HepG2 (cell line): Measurements from ENCODE around the gene NAB2. TPM values are rescaled to one million over a fixed set of nuclear protein-coding genes. Genes with fewer than 3 reads are reported as not detected.

Experiments used
- FOSL2 ChIP-seq: sonication (generic); formaldehyde crosslinking; IDR thresholded peaks from 2 replicates; pipeline ENCODE4 v1.4.0; 2020; ENCODE audit warnings: missing genetic modification reagents
- FOXC1 ChIP-seq: sonication (generic); formaldehyde crosslinking; IDR thresholded peaks from 2 replicates; pipeline ENCODE4 v1.8.0; 2022; ENCODE audit warnings: mild to moderate bottlenecking, missing genetic modification reagents, borderline replicate concordance
- FOXK1 ChIP-seq: sonication (generic); formaldehyde crosslinking; IDR thresholded peaks from 2 replicates; pipeline ENCODE4 v1.4.0; 2020; ENCODE audit warnings: low read depth, missing genetic modification reagents, borderline replicate concordance
- HDAC1 ChIP-seq: sonication (generic); formaldehyde crosslinking; IDR thresholded peaks from 2 replicates; pipeline ENCODE4 v1.5.1; 2020; ENCODE audit warnings: mild to moderate bottlenecking, missing genetic modification reagents
- KDM2A ChIP-seq: sonication (generic); formaldehyde crosslinking; IDR thresholded peaks from 2 replicates; pipeline ENCODE4 v1.4.0; 2020; ENCODE audit warnings: low read depth, missing genetic modification reagents, borderline replicate concordance
- MEIS2 ChIP-seq: sonication (generic); formaldehyde crosslinking; IDR thresholded peaks from 2 replicates; pipeline ENCODE4 v1.9.0; 2021; ENCODE audit warnings: mild to moderate bottlenecking, missing genetic modification reagents
- REPIN1 ChIP-seq: sonication (generic); formaldehyde crosslinking; IDR thresholded peaks from 2 replicates; pipeline ENCODE4 v1.8.0; 2022; ENCODE audit warnings: missing genetic modification reagents, low read depth, mild to moderate bottlenecking, borderline replicate concordance
- RFX3 ChIP-seq: IDR thresholded peaks from 2 replicates; pipeline ENCODE4 v1.6.1; 2016; ENCODE audit warnings: missing biosample characterization, missing genetic modification reagents
- SALL1 ChIP-seq: sonication (generic); formaldehyde crosslinking; IDR thresholded peaks from 2 replicates; pipeline ENCODE4 v1.8.0; 2022; ENCODE audit warnings: mild to moderate bottlenecking, missing genetic modification reagents
- SAP130 ChIP-seq: IDR thresholded peaks from 2 replicates; pipeline ENCODE4 v1.6.1; 2016; ENCODE audit warnings: low read depth
- SIX1 ChIP-seq: sonication (generic); formaldehyde crosslinking; IDR thresholded peaks from 2 replicates; pipeline ENCODE4 v1.4.0; 2020; ENCODE audit warnings: missing genetic modification reagents, borderline replicate concordance
- TCF7 ChIP-seq: sonication (generic); IDR thresholded peaks from 2 replicates; pipeline ENCODE4 v1.6.1; 2016; ENCODE audit warnings: antibody characterized with exemption, low read depth
- ZBTB25 ChIP-seq: IDR thresholded peaks from 2 replicates; pipeline ENCODE4 v1.6.1; 2018; ENCODE audit warnings: missing genetic modification reagents
- ZMYM3 ChIP-seq: sonication (generic); formaldehyde crosslinking; IDR thresholded peaks from 2 replicates; pipeline ENCODE4 v1.5.1; 2020; ENCODE audit warnings: mild to moderate bottlenecking, missing genetic modification reagents
- ZNF333 ChIP-seq: sonication (generic); formaldehyde crosslinking; IDR thresholded peaks from 2 replicates; pipeline ENCODE4 v1.4.0; 2020; ENCODE audit warnings: mild to moderate bottlenecking, missing genetic modification reagents, borderline replicate concordance
- ZNF614 ChIP-seq: IDR thresholded peaks from 2 replicates; pipeline ENCODE4 v1.6.1; 2018; ENCODE audit warnings: missing biosample characterization, missing genetic modification reagents, inconsistent platforms, borderline replicate concordance
- ZNF652 ChIP-seq: IDR thresholded peaks from 2 replicates; pipeline ENCODE4 v1.6.1; 2016; ENCODE audit warnings: low read depth, borderline replicate concordance
- ZNF710 ChIP-seq: sonication (generic); formaldehyde crosslinking; IDR thresholded peaks from 2 replicates; pipeline ENCODE4 v1.5.0; 2020; ENCODE audit warnings: mild to moderate bottlenecking, missing genetic modification reagents, borderline replicate concordance
- ZNF781 ChIP-seq: sonication (generic); formaldehyde crosslinking; IDR thresholded peaks from 2 replicates; pipeline ENCODE4 v1.5.1; 2020; ENCODE audit warnings: borderline replicate concordance, mild to moderate bottlenecking, missing genetic modification reagents; ENCODE audit errors: not compliant biosample characterization
- polyA plus RNA-seq, 8 experiments: library from polyadenylated mRNA; depleted of rRNA in 3 of 8; stranded (reverse) in 7 of 8; unstranded in 1 of 8; fragments of >200 nt; fragmentation: Illumina TruSeq in 4 of 8; extraction: Trizol in 4 of 8; gene quantifications; 2 replicates each; pipeline versions ENCODE4 v1.2.1 to v1.2.3, GENCODE V29; 2011 to 2016; ENCODE audit warnings: low read depth in 4 of 8, missing spikeins in 1 of 8, mixed read lengths in 1 of 8; ENCODE audit not compliant: insufficient read depth in 1 of 8
- total RNA-seq, 5 experiments: library from RNA; depleted of rRNA; stranded (reverse); fragments of >200 nt; fragmentation: Illumina TruSeq; extraction: Trizol; gene quantifications; 2 replicates each; pipeline ENCODE4 v1.2.3, GENCODE V29; 2016; ENCODE audit warnings: low read depth in 1 of 5
- TF ChIP-seq, protein P1 (sequence below): sonication (generic); formaldehyde crosslinking; IDR thresholded peaks from 2 replicates; pipeline ENCODE4 v1.9.0; 2022; ENCODE audit warnings: missing genetic modification reagents, mild to moderate bottlenecking, borderline replicate concordance
- TF ChIP-seq, protein P2 (sequence below): sonication (generic); formaldehyde crosslinking; IDR thresholded peaks from 2 replicates; pipeline ENCODE4 v1.8.1; 2022; ENCODE audit warnings: mild to moderate bottlenecking, missing genetic modification reagents
- TF ChIP-seq, protein P3 (sequence below): sonication (generic); formaldehyde crosslinking; IDR thresholded peaks from 2 replicates; pipeline ENCODE4 v1.5.0; 2020; ENCODE audit warnings: mild to moderate bottlenecking, missing genetic modification reagents

The NAB2 gene
- total and polyA plus RNA-seq, 2 of the 13 experiments (the other 11 are each of a cell fraction or from before 2014, with no cell fraction given): 11.7 to 12.9 TPM

DNA sequence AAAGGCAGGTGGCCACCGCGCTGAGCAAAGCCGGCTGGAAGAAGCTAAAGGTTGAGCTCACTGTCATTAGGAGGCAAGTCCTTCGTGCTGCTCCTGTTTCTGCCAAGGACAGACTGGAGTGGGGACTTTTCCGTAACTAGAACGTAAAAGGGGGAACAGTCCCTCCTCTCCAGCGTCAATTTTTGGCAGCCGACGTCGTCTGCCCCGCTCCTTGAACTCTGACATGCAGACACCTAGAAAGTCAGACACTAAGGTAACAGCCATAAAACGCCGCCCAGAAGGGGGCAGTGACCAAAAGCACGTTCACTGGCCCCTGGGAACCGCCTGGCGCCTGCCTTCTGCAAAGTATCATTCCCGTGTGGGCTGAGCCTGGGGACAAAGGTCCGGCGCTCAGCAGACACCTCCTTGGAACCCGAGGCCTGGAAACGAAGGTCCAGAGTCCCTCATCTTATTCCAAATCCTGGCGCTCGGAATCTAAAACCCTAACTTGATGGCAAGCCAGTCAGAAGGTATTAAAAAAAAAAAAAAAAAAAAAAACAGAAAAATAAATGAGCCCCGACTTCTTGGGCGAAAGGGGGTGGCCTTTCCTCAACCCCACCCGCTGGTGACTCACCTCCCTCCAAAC is 38.3 kb downstream of the NAB2 start (continued):
- no peak for TF ChIP-seq ZNF333 (CRISPR knock-in tag)
- no peak for TF ChIP-seq ZNF652 (CRISPR knock-in tag)
- peak; percentile 35; the same call in 1 of the 2 replicates for TF ChIP-seq KDM2A
- peak; percentile 74; the same call in 1 of the 2 replicates for TF ChIP-seq FOSL2 (CRISPR knock-in tag)
- peak; percentile 55; the same call in 1 of the 2 replicates for TF ChIP-seq MEIS2 (CRISPR knock-in tag)
- TF ChIP-seq HDAC1 (CRISPR knock-in tag): peak; percentile 61; the same call in 1 of the 2 replicates
- peak; percentile 36; the same call in 1 of the 2 replicates for TF ChIP-seq TCF7
- TF ChIP-seq, protein P1, sequence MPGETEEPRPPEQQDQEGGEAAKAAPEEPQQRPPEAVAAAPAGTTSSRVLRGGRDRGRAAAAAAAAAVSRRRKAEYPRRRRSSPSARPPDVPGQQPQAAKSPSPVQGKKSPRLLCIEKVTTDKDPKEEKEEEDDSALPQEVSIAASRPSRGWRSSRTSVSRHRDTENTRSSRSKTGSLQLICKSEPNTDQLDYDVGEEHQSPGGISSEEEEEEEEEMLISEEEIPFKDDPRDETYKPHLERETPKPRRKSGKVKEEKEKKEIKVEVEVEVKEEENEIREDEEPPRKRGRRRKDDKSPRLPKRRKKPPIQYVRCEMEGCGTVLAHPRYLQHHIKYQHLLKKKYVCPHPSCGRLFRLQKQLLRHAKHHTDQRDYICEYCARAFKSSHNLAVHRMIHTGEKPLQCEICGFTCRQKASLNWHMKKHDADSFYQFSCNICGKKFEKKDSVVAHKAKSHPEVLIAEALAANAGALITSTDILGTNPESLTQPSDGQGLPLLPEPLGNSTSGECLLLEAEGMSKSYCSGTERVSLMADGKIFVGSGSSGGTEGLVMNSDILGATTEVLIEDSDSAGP: no peak; the same call in 1 of the 2 replicates
- peak; percentile 34 for TF ChIP-seq ZNF781 (CRISPR knock-in tag)
- no peak for TF ChIP-seq RFX3
- 0 out of 2 replicates have a peak, but pooled peaks have one; percentile 21 for TF ChIP-seq REPIN1 (CRISPR knock-in tag)
- TF ChIP-seq, protein P2, sequence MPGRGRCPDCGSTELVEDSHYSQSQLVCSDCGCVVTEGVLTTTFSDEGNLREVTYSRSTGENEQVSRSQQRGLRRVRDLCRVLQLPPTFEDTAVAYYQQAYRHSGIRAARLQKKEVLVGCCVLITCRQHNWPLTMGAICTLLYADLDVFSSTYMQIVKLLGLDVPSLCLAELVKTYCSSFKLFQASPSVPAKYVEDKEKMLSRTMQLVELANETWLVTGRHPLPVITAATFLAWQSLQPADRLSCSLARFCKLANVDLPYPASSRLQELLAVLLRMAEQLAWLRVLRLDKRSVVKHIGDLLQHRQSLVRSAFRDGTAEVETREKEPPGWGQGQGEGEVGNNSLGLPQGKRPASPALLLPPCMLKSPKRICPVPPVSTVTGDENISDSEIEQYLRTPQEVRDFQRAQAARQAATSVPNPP (CRISPR knock-in tag): no peak
- no peak; the same call in 1 of the 2 replicates for TF ChIP-seq ZMYM3
- TF ChIP-seq SALL1 (CRISPR knock-in tag): peak; percentile 80
- 0 out of 2 replicates have a peak, but pooled peaks have one; percentile 46 for TF ChIP-seq ZBTB25 (CRISPR knock-in tag)
- TF ChIP-seq ZNF614 (CRISPR knock-in tag): peak; percentile 64; the same call in 1 of the 2 replicates
- TF ChIP-seq FOXC1 (CRISPR knock-in tag): no peak
- no peak; the same call in 1 of the 2 replicates for TF ChIP-seq FOXK1 (CRISPR knock-in tag)
- 0 out of 2 replicates have a peak, but pooled peaks have one; percentile 25 for TF ChIP-seq ZNF710 (CRISPR knock-in tag)
- TF ChIP-seq SAP130 (CRISPR knock-in tag): peak; percentile 71
- TF ChIP-seq, protein P3, sequence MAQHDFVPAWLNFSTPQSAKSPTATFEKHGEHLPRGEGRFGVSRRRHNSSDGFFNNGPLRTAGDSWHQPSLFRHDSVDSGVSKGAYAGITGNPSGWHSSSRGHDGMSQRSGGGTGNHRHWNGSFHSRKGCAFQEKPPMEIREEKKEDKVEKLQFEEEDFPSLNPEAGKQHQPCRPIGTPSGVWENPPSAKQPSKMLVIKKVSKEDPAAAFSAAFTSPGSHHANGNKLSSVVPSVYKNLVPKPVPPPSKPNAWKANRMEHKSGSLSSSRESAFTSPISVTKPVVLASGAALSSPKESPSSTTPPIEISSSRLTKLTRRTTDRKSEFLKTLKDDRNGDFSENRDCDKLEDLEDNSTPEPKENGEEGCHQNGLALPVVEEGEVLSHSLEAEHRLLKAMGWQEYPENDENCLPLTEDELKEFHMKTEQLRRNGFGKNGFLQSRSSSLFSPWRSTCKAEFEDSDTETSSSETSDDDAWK: no peak
- no peak for TF ChIP-seq SIX1 (CRISPR knock-in tag)
